SK-N-SH treated with all-trans-retinoic acid at 6 μM for 48 hours (cell line): Measurements from ENCODE around the gene ATP8A2.

Experiments used
- ATAC-seq: fragments of 200-7000 bp; cut with Tn5 transposase; 3 replicates; pipeline ENCODE4 v1.9.1; 2020; ENCODE audit warnings: mild to moderate bottlenecking, moderate library complexity
- ARNTL ChIP-seq: fragments of 450-650 bp; formaldehyde crosslinking; IDR thresholded peaks from 2 replicates; pipeline ENCODE4 v1.5.0; 2020; ENCODE audit warnings: low read depth, mild to moderate bottlenecking, moderate library complexity, borderline replicate concordance
- BACH2 ChIP-seq: fragments of 250-450 bp; sonication (Bioruptor Pico); IDR thresholded peaks from 2 replicates; pipeline ENCODE4 v1.9.0; 2021; ENCODE audit warnings: mild to moderate bottlenecking, borderline replicate concordance
- CSDC2 ChIP-seq: fragments of 250-450 bp; sonication (Bioruptor Pico); IDR thresholded peaks from 2 replicates; pipeline ENCODE4 v1.5.0; 2020; ENCODE audit warnings: mild to moderate bottlenecking, moderate library complexity
- CSRNP3 ChIP-seq: fragments of 250-450 bp; sonication (Bioruptor Pico); IDR thresholded peaks from 2 replicates; pipeline ENCODE4 v1.5.1; 2021; ENCODE audit warnings: mild to moderate bottlenecking, moderate library complexity
- ESRRG ChIP-seq: fragments of 250-450 bp; sonication (Bioruptor Pico); IDR thresholded peaks from 2 replicates; pipeline ENCODE4 v1.6.1; 2021; ENCODE audit warnings: mild to moderate bottlenecking
- GLIS3 ChIP-seq: fragments of 250-450 bp; sonication (Bioruptor Pico); IDR thresholded peaks from 2 replicates; pipeline ENCODE4 v1.5.0; 2020; ENCODE audit warnings: mild to moderate bottlenecking, moderate library complexity
- ISL1 ChIP-seq: fragments of 250-450 bp; sonication (Bioruptor Pico); IDR thresholded peaks from 2 replicates; pipeline ENCODE4 v2.1.2; 2022; ENCODE audit warnings: mild to moderate bottlenecking, moderate library complexity
- OSR1 ChIP-seq: fragments of 250-450 bp; sonication (Bioruptor Pico); IDR thresholded peaks from 2 replicates; pipeline ENCODE4 v1.8.0; 2022; ENCODE audit warnings: moderate library complexity, mild to moderate bottlenecking, inconsistent platforms
- PATZ1 ChIP-seq: fragments of 250-450 bp; sonication (Bioruptor Pico); IDR thresholded peaks from 2 replicates; pipeline ENCODE4 v1.8.0; 2020; ENCODE audit warnings: mild to moderate bottlenecking, moderate library complexity, borderline replicate concordance
- PPARA ChIP-seq: fragments of 250-450 bp; sonication (Bioruptor Pico); IDR thresholded peaks from 2 replicates; pipeline ENCODE4 v1.5.0; 2020; ENCODE audit warnings: mild to moderate bottlenecking, borderline replicate concordance
- RARB ChIP-seq: fragments of 250-450 bp; sonication (Bioruptor Pico); IDR thresholded peaks from 2 replicates; pipeline ENCODE4 v1.8.0; 2021; ENCODE audit warnings: mild to moderate bottlenecking, moderate library complexity
- SNAI2 ChIP-seq: fragments of 250-450 bp; sonication (Bioruptor Pico); IDR thresholded peaks from 2 replicates; pipeline ENCODE4 v1.5.0; 2020; ENCODE audit warnings: mild to moderate bottlenecking, moderate library complexity
- TOX ChIP-seq: fragments of 250-450 bp; sonication (Bioruptor Pico); IDR thresholded peaks from 2 replicates; pipeline ENCODE4 v1.8.0; 2021; ENCODE audit warnings: mild to moderate bottlenecking, moderate library complexity, borderline replicate concordance
- ZC3H10 ChIP-seq: fragments of 250-450 bp; sonication (Bioruptor Pico); IDR thresholded peaks from 2 replicates; pipeline ENCODE4 v1.5.1; 2021; ENCODE audit warnings: mild to moderate bottlenecking, moderate library complexity
- ZFP3 ChIP-seq: fragments of 250-450 bp; sonication (Bioruptor Pico); IDR thresholded peaks from 2 replicates; pipeline ENCODE4 v1.5.0; 2020; ENCODE audit warnings: mild to moderate bottlenecking, moderate library complexity
- ZFP30 ChIP-seq: fragments of 450-650 bp; formaldehyde crosslinking; IDR thresholded peaks from 2 replicates; pipeline ENCODE4 v1.5.0; 2022; ENCODE audit warnings: mild to moderate bottlenecking, moderate library complexity
- ZNF70 ChIP-seq: fragments of 450-650 bp; formaldehyde crosslinking; IDR thresholded peaks from 2 replicates; pipeline ENCODE4 v1.5.0; 2020; ENCODE audit warnings: mild to moderate bottlenecking, moderate library complexity
- ZNF8 ChIP-seq: fragments of 450-650 bp; formaldehyde crosslinking; IDR thresholded peaks from 2 replicates; pipeline ENCODE4 v1.5.0; 2020; ENCODE audit warnings: mild to moderate bottlenecking, moderate library complexity
- TF ChIP-seq, protein P1 (sequence below): fragments of 250-450 bp; sonication (Bioruptor Pico); IDR thresholded peaks from 2 replicates; pipeline ENCODE4 v1.5.0; 2020; ENCODE audit warnings: mild to moderate bottlenecking, moderate library complexity

The ATP8A2 gene

GRCh38 chr13:25372284-25373081 is 709 bp downstream of the ATP8A2 start (continued):
- TF ChIP-seq PATZ1 (CRISPR knock-in tag) = no peak
- TF ChIP-seq, protein P1, sequence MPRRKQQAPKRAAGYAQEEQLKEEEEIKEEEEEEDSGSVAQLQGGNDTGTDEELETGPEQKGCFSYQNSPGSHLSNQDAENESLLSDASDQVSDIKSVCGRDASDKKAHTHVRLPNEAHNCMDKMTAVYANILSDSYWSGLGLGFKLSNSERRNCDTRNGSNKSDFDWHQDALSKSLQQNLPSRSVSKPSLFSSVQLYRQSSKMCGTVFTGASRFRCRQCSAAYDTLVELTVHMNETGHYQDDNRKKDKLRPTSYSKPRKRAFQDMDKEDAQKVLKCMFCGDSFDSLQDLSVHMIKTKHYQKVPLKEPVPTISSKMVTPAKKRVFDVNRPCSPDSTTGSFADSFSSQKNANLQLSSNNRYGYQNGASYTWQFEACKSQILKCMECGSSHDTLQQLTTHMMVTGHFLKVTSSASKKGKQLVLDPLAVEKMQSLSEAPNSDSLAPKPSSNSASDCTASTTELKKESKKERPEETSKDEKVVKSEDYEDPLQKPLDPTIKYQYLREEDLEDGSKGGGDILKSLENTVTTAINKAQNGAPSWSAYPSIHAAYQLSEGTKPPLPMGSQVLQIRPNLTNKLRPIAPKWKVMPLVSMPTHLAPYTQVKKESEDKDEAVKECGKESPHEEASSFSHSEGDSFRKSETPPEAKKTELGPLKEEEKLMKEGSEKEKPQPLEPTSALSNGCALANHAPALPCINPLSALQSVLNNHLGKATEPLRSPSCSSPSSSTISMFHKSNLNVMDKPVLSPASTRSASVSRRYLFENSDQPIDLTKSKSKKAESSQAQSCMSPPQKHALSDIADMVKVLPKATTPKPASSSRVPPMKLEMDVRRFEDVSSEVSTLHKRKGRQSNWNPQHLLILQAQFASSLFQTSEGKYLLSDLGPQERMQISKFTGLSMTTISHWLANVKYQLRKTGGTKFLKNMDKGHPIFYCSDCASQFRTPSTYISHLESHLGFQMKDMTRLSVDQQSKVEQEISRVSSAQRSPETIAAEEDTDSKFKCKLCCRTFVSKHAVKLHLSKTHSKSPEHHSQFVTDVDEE (CRISPR knock-in tag) = no peak
- TF ChIP-seq RARB = no peak

GRCh38 chr13:25375727-25376358 is 4.1 kb downstream of the ATP8A2 start:
- peak; percentile 65 for ATAC-seq

DNA sequence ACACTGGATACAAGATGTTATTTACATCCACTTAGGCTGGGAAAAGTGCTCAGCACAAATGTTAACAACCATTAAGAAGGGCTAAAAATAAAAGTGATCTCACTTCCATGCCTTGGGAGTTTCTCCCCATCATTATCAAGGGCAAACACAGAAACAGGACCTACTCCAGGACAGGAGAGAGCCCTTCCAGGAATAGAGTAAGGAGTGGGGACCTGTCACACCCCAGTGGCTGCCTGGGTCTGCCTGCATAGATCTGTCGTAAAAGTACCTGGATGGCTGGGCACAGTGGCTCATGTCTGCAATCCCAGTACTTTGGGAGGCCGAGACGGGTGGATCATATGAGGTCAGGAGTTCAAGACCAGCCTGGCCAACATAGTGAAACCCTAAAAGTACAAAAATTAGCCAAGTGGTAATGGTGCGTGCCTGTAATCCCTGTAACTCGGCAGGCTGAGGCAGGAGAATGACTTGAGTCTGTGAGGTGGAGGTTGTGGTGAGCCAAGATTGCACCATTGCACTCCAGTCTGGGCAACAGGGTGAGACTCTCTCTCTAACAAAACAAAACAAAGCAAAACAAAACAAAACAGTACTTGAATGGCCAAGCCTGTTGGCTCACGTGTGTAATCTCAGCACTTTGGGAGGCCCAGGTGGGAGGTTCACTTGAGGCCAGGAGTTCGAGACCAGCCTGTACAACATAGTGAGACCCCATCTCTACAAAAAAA is 5.6 kb downstream of the ATP8A2 start:
- TF ChIP-seq ZNF70 (CRISPR knock-in tag) = no peak
- no peak for TF ChIP-seq GLIS3 (CRISPR knock-in tag)
- no peak for TF ChIP-seq ZFP30 (CRISPR knock-in tag)
- no peak for TF ChIP-seq ESRRG (CRISPR knock-in tag)
- TF ChIP-seq CSDC2 (CRISPR knock-in tag) = no peak
- TF ChIP-seq TOX (CRISPR knock-in tag) = no peak
- no peak for TF ChIP-seq ZNF8 (CRISPR knock-in tag)
- no peak for TF ChIP-seq ARNTL (CRISPR knock-in tag)
- ATAC-seq = no peak

More at GRCh38 chr13:25375727-25376358, 4.1 kb downstream of the ATP8A2 start:
- no peak for TF ChIP-seq ISL1 (CRISPR knock-in tag)
- no peak for TF ChIP-seq ZC3H10 (CRISPR knock-in tag)
- TF ChIP-seq SNAI2 (CRISPR knock-in tag) = no peak
- TF ChIP-seq ZFP30 (CRISPR knock-in tag) = no peak
- no peak for TF ChIP-seq CSRNP3 (CRISPR knock-in tag)
- TF ChIP-seq GLIS3 (CRISPR knock-in tag) = no peak
- no peak for TF ChIP-seq ZNF70 (CRISPR knock-in tag)
- no peak for TF ChIP-seq ESRRG (CRISPR knock-in tag)
- no peak for TF ChIP-seq ZNF8 (CRISPR knock-in tag)
- no peak for TF ChIP-seq ZFP3 (CRISPR knock-in tag)
- no peak for TF ChIP-seq OSR1

DNA sequence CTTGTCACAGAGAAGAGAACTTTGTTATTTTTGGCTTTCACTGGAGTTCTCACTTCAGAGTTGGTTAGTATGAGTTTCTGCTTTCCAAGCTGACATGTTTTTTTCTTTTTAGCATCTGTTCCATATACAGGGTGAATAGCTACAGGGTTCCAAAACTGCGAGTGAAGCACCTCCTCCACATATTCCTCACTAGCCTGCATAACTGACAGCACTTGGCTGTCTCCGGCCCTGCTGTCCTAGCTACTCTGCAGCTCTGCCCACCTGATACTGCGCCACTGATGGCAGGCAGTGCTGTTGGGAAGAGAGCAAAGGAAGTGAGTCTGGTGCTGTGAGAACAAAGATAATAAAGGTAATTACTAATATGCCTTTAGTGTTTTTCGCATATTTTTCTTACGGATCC is 6.8 kb downstream of the ATP8A2 start:
- ATAC-seq = no peak
- TF ChIP-seq ZFP3 (CRISPR knock-in tag) = no peak
- no peak for TF ChIP-seq PPARA
- TF ChIP-seq BACH2 (CRISPR knock-in tag) = no peak
- TF ChIP-seq ARNTL (CRISPR knock-in tag) = no peak

- TF ChIP-seq ZNF8 (CRISPR knock-in tag) = no peak
- ATAC-seq = no peak
Measured at GRCh38 chr13:25379011-25379410, 7.2 kb downstream of the ATP8A2 start.
